ENCODE data around the gene USP14. TPM values are rescaled to one million over a fixed set of nuclear protein-coding genes. Genes with fewer than 3 reads are reported as not detected.

Gene USP14
- polyA plus RNA-seq, 3 donors: 9.1 to 27.8 (median 17.7) TPM

GRCh38 chr18:215448-216010 is 57.2 kb downstream of the USP14 start:
- WGBS, 3 donors: 67 to 91% (median 88%) methylated on average over 5 of the region's 5 CpGs
- H3K27ac ChIP-seq (ENCODE audit: low read depth, low read length): no peak overlapping the region

DNA sequence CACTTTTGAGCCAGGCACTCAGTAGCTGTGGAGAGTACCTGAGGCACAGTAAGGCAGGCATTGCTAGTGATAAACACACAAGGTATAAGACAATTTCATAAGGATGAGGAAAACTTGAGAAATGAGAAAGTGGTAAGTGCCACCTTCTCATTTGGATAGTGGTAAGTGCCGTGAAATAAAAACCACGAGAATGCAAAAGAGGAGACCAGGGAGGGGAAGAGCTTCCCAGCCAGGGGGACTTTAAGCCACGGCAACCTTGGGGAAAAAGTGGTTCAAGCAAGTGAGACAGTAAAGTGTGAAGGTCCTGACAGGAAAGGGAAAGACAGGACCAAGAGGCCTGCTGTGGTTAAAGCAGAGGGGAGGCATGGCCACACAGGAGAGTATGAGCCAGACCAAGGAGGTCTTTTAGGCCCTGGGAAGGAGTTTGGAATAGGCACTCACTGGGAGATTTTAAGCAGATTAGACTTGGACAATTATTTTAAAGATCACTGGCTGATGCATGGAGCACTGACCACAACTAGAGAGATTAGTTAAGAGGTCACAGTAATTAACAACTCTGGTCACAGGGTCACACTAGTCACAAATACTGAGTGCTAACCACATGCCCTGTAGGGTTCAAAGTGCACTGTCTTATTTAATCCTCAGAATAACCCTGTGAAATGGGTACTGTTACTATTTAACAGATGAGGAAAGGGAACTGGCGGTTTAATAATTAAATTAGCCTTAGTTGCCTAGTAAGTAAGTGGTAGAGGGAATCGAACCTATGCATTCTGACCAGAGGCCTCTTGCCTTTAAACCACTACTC is 59.4 kb downstream of the USP14 start:
- no peak overlapping the region for H3K27ac ChIP-seq (ENCODE audit: low read depth, low read length)
- WGBS, 3 donors: 78 to 95% (median 81%) methylated on average over 5 of the region's 5 CpGs

- H3K27ac ChIP-seq (ENCODE audit: low read depth, low read length): no peak overlapping the region
Measured at GRCh38 chr18:220708-221107, 62.4 kb downstream of the USP14 start.

- no peak overlapping the region for H3K27ac ChIP-seq (ENCODE audit: low read depth, low read length)
- WGBS, 3 donors: 94 to 97% (median 96%) methylated on average over 4 of the region's 4 CpGs
Measured at GRCh38 chr18:225745-226144, 67.4 kb downstream of the USP14 start.

DNA sequence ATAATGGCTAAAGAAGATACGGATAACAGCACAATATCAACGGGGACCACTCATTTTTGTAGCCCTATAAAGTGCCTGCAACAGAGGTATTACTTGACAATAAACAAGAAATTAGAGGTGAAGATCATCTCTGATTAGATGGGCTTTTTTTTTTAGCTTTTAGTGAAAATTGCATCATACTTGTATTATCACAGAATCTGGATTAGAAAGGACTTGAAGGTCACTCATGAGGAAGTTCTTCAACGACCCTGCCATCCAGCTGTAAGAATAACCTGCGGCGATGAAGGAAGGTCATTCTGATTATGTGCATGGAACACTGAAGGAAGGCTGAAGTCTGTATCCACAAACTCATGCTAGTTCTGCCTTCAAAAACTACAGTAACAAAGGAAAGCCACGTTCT is 69.0 kb downstream of the USP14 start:
- WGBS, 3 donors: 88 to 92% (median 88%) methylated on average over 6 of the region's 6 CpGs
- H3K27ac ChIP-seq (ENCODE audit: low read depth, low read length): no peak overlapping the region

GRCh38 chr18:227902-228301 is 69.5 kb downstream of the USP14 start:
- H3K27ac ChIP-seq (ENCODE audit: low read depth, low read length): no peak overlapping the region
- WGBS, 3 donors: 91 to 95% (median 93%) methylated on average over 4 of the region's 4 CpGs

- WGBS, 3 donors: 71 to 100% (median 96%) methylated on average over 1 of the region's 1 CpG
- no peak overlapping the region for H3K27ac ChIP-seq (ENCODE audit: low read depth, low read length)
Measured at GRCh38 chr18:228586-228985, 70.2 kb downstream of the USP14 start.

DNA sequence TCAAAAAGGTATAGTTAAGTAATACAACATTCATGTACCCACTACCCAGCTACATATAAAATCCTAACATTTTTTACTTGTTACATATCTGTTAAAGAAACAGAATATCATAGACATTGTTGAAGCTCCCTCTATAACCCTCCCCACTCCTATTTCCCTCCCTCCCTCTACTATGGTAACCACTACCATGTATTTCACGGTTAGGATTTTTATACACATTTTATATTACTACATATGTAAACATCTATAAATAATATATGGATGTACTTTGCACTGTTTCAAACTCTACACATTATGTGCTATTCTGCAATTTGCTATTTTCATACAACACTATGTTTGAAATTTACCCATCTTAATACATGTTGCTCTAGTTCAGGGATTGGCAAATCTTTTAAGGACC is 73.2 kb downstream of the USP14 start:
- no peak overlapping the region for H3K27ac ChIP-seq (ENCODE audit: low read depth, low read length)
- 83 to 93% (median 86%) methylated on average over 1 of the region's 1 CpG for WGBS, 3 donors

GRCh38 chr18:240175-240574 is 81.8 kb downstream of the USP14 start:
- 89 to 98% (median 95%) methylated on average over 1 of the region's 1 CpG for WGBS, 3 donors
- no peak overlapping the region for H3K27ac ChIP-seq (ENCODE audit: low read depth, low read length)

- WGBS, 3 donors: 95 to 96% (median 96%) methylated on average over 2 of the region's 2 CpGs
- no peak overlapping the region for H3K27ac ChIP-seq (ENCODE audit: low read depth, low read length)
Measured at GRCh38 chr18:245282-245847, 87.0 kb downstream of the USP14 start.

DNA sequence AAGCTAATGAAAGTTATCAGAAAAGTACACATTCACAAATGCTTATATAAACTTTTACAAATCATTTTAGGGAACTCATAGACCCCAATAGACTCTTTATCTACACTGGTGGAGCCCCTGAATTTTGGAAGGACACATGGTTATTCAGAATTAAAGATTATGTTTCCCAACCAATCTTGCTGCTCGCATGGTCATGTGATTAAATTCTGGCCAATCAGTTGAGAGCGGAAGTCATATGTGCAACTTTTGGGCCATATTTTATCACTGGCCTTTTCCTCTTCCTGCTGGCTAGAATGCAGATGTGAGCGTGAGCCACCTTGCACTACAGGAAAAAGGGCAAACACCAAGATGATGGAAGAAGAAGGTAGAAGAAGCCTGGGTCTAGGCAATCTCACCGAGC is 89.7 kb downstream of the USP14 start:
- 90 to 93% (median 91%) methylated on average over 4 of the region's 4 CpGs for WGBS, 3 donors
- no peak overlapping the region for H3K27ac ChIP-seq (ENCODE audit: low read depth, low read length)

GRCh38 chr18:250685-251084 is 92.3 kb downstream of the USP14 start:
- WGBS, 3 donors: 95 to 98% (median 97%) methylated on average over 2 of the region's 2 CpGs
- H3K27ac ChIP-seq (ENCODE audit: low read depth, low read length): no peak overlapping the region

DNA sequence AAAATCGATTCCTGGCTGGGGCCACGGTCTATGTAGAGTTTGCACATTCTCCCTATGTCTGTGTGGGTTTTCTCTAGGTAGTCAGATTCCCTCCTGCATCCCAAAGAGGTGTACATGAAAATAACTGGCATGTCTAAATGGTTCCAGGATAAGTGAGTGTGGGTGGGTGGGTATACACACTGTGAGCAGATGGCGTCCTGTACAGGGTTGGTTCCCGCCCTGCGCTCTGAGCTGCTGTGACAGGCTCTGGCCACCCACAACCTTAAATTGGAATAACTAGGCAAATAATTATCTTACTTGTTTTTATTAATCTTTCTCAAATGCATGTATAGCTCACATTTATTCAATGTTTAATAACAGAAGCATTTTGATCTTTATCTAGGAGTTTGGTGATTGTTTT is 93.2 kb downstream of the USP14 start:
- 97 to 99% (median 99%) methylated on average over 5 of the region's 5 CpGs for WGBS, 3 donors
- H3K27ac ChIP-seq (ENCODE audit: low read depth, low read length): no peak overlapping the region

- H3K27ac ChIP-seq (ENCODE audit: low read depth, low read length): no peak overlapping the region
- WGBS, 3 donors: 86 to 92% (median 87%) methylated on average over 1 of the region's 1 CpG
Measured at GRCh38 chr18:253121-253520, 94.8 kb downstream of the USP14 start.

DNA sequence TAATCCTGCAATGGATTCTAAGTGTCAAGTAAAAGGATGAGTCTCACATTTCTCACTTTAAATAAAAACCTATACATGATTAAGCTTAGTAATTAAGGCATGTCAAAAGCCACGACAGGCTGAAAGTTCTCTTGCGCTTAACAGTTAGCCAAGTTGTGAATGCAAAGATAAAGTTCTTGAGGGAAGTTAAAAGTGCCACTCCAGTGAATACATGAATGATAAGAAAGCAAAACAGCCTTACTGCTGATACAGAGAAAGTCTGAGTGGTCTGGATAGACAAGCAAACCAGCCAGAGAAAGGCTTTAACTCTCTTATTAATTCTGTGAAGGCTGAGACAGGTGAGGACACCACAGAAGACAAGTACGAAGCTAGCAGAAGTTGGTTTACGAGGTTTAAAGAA is 96.8 kb downstream of the USP14 start:
- 81 to 92% (median 91%) methylated on average over 4 of the region's 4 CpGs for WGBS, 3 donors
- no peak overlapping the region for H3K27ac ChIP-seq (ENCODE audit: low read depth, low read length)

DNA sequence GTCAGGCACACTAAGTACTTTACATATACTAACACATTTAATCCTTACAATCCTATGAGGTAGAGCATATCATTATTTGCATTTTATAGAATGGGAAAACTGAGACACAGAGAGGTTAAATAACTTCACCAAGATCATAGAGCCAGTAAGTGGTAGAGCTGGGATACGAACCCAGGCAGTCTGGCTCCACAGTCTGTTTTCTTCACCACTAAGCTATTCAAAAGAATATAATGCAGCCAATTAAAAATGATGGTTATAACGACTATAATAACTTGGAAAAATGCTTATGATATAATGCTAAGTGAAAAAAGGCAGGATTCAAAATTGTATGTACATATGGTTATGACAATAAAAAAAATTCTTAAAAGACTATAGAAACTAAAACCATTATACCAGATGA is 102.2 kb downstream of the USP14 start:
- H3K27ac ChIP-seq (ENCODE audit: low read depth, low read length): no peak overlapping the region
- WGBS, 3 donors: 79 to 90% (median 80%) methylated on average over 2 of the region's 2 CpGs

- 94 to 98% (median 95%) methylated on average over 2 of the region's 2 CpGs for WGBS, 3 donors
Measured at GRCh38 chr18:261398-262073, 103.2 kb downstream of the USP14 start.

More at GRCh38 chr18:261398-262073, 103.2 kb downstream of the USP14 start:
- no peak overlapping the region for H3K27ac ChIP-seq (ENCODE audit: low read depth, low read length)

All from adipose tissue (tissue), 3 donors.